HepG2 (cell line): Measurements from ENCODE around the gene GSAP. TPM values are rescaled to one million over a fixed set of nuclear protein-coding genes. Genes with fewer than 3 reads are reported as not detected.
A peak's percentile ranks its signal among the peaks of the same experiment; 100 is the strongest.

Experiments
- FOXK1 ChIP-seq: sonication (generic); formaldehyde crosslinking; IDR thresholded peaks from 2 replicates; pipeline ENCODE4 v1.4.0; 2020; ENCODE audit warnings: low read depth, missing genetic modification reagents, borderline replicate concordance
- GABPA ChIP-seq, 2 experiments: IDR thresholded peaks; 2 replicates each; pipeline ENCODE4 v1.6.1; 2011 to 2016; ENCODE audit warnings: low read depth in 2 of 2, low read length in 1 of 2, missing biosample characterization in 1 of 2, missing genetic modification characterization in 1 of 2
- HNF4A ChIP-seq: sonication (generic); formaldehyde crosslinking; IDR thresholded peaks from 2 replicates; pipeline ENCODE4 v1.4.0; 2020; ENCODE audit warnings: missing genetic modification reagents
- NCOR1 ChIP-seq: fragments of 200-600 bp; sonication (generic); IDR thresholded peaks from 2 replicates; pipeline ENCODE4 v1.7.0; 2017; ENCODE audit warnings: antibody characterized with exemption, low read length, borderline replicate concordance
- NPAS2 ChIP-seq: sonication (generic); formaldehyde crosslinking; IDR thresholded peaks from 2 replicates; pipeline ENCODE4 v1.8.0; 2022; ENCODE audit warnings: mild to moderate bottlenecking, missing genetic modification reagents, borderline replicate concordance
- PHF5A ChIP-seq: IDR thresholded peaks from one replicate; pipeline ENCODE4 v1.6.1; 2018; ENCODE audit warnings: low read depth, missing genetic modification reagents; ENCODE audit not compliant: unreplicated experiment
- PRPF4 ChIP-seq: fragments of 200-400 bp; formaldehyde crosslinking; IDR thresholded peaks from 2 replicates; pipeline ENCODE4 v1.6.1; 2016; ENCODE audit warnings: low read length, low read depth; ENCODE audit not compliant: poor library complexity, severe bottlenecking
- SRF ChIP-seq: IDR thresholded peaks from 2 replicates; pipeline ENCODE4 v1.6.1; 2011; ENCODE audit warnings: mild to moderate bottlenecking, low read depth, low read length, moderate library complexity
- SRY ChIP-seq: sonication (generic); formaldehyde crosslinking; IDR thresholded peaks from 2 replicates; pipeline ENCODE4 v1.8.0; 2022; ENCODE audit warnings: mild to moderate bottlenecking, missing genetic modification reagents
- TAF1 ChIP-seq: sonication (generic); formaldehyde crosslinking; IDR thresholded peaks from 2 replicates; pipeline ENCODE4 v1.4.0; 2020; ENCODE audit warnings: missing genetic modification reagents
- TARDBP ChIP-seq: sonication (generic); formaldehyde crosslinking; IDR thresholded peaks from 2 replicates; pipeline ENCODE4 v1.8.0; 2022; ENCODE audit warnings: mild to moderate bottlenecking, missing genetic modification reagents
- ZFP1 ChIP-seq: IDR thresholded peaks from 2 replicates; pipeline ENCODE4 v1.6.1; 2016
- ZNF263 ChIP-seq: sonication (generic); formaldehyde crosslinking; IDR thresholded peaks from 2 replicates; pipeline ENCODE4 v1.4.0; 2020; ENCODE audit warnings: missing genetic modification reagents
- ZNF567 ChIP-seq: sonication (generic); formaldehyde crosslinking; IDR thresholded peaks from 2 replicates; pipeline ENCODE4 v1.8.1; 2023; ENCODE audit warnings: mild to moderate bottlenecking, missing genetic modification reagents, borderline replicate concordance
- ZNF589 ChIP-seq: sonication (generic); formaldehyde crosslinking; conservative IDR thresholded peaks from 2 replicates; pipeline ENCODE4 v1.8.0; 2022; ENCODE audit warnings: mild to moderate bottlenecking, moderate library complexity, missing genetic modification reagents
- polyA plus RNA-seq, 8 experiments: library from polyadenylated mRNA; depleted of rRNA in 3 of 8; stranded (reverse) in 7 of 8; unstranded in 1 of 8; fragments of >200 nt; fragmentation: Illumina TruSeq in 4 of 8; extraction: Trizol in 4 of 8; gene quantifications; 2 replicates each; pipeline versions ENCODE4 v1.2.1 to v1.2.3, GENCODE V29; 2011 to 2016; ENCODE audit warnings: low read depth in 4 of 8, missing spikeins in 1 of 8, mixed read lengths in 1 of 8; ENCODE audit not compliant: insufficient read depth in 1 of 8
- total RNA-seq, 5 experiments: library from RNA; depleted of rRNA; stranded (reverse); fragments of >200 nt; fragmentation: Illumina TruSeq; extraction: Trizol; gene quantifications; 2 replicates each; pipeline ENCODE4 v1.2.3, GENCODE V29; 2016; ENCODE audit warnings: low read depth in 1 of 5
- TF ChIP-seq, protein P1 (sequence below): IDR thresholded peaks from 2 replicates; pipeline ENCODE4 v1.6.1; 2012; ENCODE audit warnings: low read length, improper control_type of control experiment
- TF ChIP-seq, protein P2 (sequence below): sonication (generic); formaldehyde crosslinking; IDR thresholded peaks from 2 replicates; pipeline ENCODE4 v1.5.1; 2020; ENCODE audit warnings: mild to moderate bottlenecking, missing genetic modification reagents, borderline replicate concordance
- TF ChIP-seq, protein P3 (sequence below): sonication (generic); formaldehyde crosslinking; IDR thresholded peaks from 2 replicates; pipeline ENCODE4 v1.5.0; 2020; ENCODE audit warnings: mild to moderate bottlenecking, low read depth, missing genetic modification reagents, borderline replicate concordance
- TF ChIP-seq, protein P4 (sequence below): sonication (generic); formaldehyde crosslinking; IDR thresholded peaks from 2 replicates; pipeline ENCODE4 v1.4.0; 2020; ENCODE audit warnings: missing genetic modification reagents
- TF ChIP-seq, protein P5 (sequence below): sonication (generic); formaldehyde crosslinking; IDR thresholded peaks from 2 replicates; pipeline ENCODE4 v1.8.0; 2022; ENCODE audit warnings: mild to moderate bottlenecking, missing genetic modification reagents

GSAP gene
- total and polyA plus RNA-seq, 2 of the 13 experiments (the other 11 are each of a cell fraction or from before 2014, with no cell fraction given): 34.6 to 40.6 TPM

DNA sequence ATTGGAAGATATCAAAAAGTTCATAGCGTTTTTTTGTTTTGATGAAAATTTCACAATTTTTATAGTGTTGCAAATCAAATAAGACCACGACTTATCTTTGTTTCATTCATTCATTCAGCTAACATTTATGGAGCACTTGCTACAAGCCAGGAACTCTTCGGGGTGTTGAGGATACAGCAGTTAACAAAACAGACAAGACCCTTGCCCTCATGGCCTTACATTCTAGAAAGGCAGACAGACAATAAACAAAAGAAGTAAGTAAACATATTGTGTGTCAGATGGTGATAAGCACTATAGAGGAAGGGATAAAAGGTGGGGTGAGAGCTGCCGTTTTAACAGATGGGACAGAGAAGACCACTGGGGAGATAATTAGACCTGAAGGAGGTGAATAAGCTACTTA, 41.6 kb upstream of the GSAP start (continued):
- TF ChIP-seq, protein P1, sequence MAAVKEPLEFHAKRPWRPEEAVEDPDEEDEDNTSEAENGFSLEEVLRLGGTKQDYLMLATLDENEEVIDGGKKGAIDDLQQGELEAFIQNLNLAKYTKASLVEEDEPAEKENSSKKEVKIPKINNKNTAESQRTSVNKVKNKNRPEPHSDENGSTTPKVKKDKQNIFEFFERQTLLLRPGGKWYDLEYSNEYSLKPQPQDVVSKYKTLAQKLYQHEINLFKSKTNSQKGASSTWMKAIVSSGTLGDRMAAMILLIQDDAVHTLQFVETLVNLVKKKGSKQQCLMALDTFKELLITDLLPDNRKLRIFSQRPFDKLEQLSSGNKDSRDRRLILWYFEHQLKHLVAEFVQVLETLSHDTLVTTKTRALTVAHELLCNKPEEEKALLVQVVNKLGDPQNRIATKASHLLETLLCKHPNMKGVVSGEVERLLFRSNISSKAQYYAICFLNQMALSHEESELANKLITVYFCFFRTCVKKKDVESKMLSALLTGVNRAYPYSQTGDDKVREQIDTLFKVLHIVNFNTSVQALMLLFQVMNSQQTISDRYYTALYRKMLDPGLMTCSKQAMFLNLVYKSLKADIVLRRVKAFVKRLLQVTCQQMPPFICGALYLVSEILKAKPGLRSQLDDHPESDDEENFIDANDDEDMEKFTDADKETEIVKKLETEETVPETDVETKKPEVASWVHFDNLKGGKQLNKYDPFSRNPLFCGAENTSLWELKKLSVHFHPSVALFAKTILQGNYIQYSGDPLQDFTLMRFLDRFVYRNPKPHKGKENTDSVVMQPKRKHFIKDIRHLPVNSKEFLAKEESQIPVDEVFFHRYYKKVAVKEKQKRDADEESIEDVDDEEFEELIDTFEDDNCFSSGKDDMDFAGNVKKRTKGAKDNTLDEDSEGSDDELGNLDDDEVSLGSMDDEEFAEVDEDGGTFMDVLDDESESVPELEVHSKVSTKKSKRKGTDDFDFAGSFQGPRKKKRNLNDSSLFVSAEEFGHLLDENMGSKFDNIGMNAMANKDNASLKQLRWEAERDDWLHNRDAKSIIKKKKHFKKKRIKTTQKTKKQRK: no peak
- TF ChIP-seq ZNF263 (CRISPR knock-in tag) (no peak), NCOR1 (peak; percentile 59; the same call in 1 of the 2 replicates), TAF1 (CRISPR knock-in tag) (no peak), PHF5A (no peak), PRPF4 (no peak), HNF4A (CRISPR knock-in tag) (peak; percentile 53; the same call in 1 of the 2 replicates), SRF (no peak), GABPA (IDR thresholded peaks at IDR 0.05; ENCODE audit: low read depth, low read length) (no peak), GABPA (CRISPR knock-in tag; IDR thresholded peaks at IDR 0.05; ENCODE audit: low read depth) (no peak), NPAS2 (CRISPR knock-in tag) (no peak), ZNF589 (CRISPR knock-in tag) (no peak), ZFP1 (CRISPR knock-in tag) (no peak), SRY (CRISPR knock-in tag) (no peak), ZNF567 (no peak), FOXK1 (CRISPR knock-in tag) (peak; percentile 28; the same call in 1 of the 2 replicates), TARDBP (CRISPR knock-in tag) (0 out of 2 replicates have a peak, but pooled peaks have one; percentile 29)
- TF ChIP-seq, protein P2, sequence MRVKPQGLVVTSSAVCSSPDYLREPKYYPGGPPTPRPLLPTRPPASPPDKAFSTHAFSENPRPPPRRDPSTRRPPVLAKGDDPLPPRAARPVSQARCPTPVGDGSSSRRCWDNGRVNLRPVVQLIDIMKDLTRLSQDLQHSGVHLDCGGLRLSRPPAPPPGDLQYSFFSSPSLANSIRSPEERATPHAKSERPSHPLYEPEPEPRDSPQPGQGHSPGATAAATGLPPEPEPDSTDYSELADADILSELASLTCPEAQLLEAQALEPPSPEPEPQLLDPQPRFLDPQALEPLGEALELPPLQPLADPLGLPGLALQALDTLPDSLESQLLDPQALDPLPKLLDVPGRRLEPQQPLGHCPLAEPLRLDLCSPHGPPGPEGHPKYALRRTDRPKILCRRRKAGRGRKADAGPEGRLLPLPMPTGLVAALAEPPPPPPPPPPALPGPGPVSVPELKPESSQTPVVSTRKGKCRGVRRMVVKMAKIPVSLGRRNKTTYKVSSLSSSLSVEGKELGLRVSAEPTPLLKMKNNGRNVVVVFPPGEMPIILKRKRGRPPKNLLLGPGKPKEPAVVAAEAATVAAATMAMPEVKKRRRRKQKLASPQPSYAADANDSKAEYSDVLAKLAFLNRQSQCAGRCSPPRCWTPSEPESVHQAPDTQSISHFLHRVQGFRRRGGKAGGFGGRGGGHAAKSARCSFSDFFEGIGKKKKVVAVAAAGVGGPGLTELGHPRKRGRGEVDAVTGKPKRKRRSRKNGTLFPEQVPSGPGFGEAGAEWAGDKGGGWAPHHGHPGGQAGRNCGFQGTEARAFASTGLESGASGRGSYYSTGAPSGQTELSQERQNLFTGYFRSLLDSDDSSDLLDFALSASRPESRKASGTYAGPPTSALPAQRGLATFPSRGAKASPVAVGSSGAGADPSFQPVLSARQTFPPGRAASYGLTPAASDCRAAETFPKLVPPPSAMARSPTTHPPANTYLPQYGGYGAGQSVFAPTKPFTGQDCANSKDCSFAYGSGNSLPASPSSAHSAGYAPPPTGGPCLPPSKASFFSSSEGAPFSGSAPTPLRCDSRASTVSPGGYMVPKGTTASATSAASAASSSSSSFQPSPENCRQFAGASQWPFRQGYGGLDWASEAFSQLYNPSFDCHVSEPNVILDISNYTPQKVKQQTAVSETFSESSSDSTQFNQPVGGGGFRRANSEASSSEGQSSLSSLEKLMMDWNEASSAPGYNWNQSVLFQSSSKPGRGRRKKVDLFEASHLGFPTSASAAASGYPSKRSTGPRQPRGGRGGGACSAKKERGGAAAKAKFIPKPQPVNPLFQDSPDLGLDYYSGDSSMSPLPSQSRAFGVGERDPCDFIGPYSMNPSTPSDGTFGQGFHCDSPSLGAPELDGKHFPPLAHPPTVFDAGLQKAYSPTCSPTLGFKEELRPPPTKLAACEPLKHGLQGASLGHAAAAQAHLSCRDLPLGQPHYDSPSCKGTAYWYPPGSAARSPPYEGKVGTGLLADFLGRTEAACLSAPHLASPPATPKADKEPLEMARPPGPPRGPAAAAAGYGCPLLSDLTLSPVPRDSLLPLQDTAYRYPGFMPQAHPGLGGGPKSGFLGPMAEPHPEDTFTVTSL (CRISPR knock-in tag): peak; percentile 50; the same call in 1 of the 2 replicates
- TF ChIP-seq, protein P3, sequence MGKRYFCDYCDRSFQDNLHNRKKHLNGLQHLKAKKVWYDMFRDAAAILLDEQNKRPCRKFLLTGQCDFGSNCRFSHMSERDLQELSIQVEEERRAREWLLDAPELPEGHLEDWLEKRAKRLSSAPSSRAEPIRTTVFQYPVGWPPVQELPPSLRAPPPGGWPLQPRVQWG: no peak
- TF ChIP-seq, protein P4, sequence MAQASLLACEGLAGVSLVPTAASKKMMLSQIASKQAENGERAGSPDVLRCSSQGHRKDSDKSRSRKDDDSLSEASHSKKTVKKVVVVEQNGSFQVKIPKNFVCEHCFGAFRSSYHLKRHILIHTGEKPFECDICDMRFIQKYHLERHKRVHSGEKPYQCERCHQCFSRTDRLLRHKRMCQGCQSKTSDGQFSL (CRISPR knock-in tag): no peak
- TF ChIP-seq, protein P5, sequence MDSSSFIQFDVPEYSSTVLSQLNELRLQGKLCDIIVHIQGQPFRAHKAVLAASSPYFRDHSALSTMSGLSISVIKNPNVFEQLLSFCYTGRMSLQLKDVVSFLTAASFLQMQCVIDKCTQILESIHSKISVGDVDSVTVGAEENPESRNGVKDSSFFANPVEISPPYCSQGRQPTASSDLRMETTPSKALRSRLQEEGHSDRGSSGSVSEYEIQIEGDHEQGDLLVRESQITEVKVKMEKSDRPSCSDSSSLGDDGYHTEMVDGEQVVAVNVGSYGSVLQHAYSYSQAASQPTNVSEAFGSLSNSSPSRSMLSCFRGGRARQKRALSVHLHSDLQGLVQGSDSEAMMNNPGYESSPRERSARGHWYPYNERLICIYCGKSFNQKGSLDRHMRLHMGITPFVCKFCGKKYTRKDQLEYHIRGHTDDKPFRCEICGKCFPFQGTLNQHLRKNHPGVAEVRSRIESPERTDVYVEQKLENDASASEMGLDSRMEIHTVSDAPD (CRISPR knock-in tag): no peak
